CD14-positive monocyte (primary cell): ENCODE measurements around the gene NUS1. TPM values are rescaled to one million over a fixed set of nuclear protein-coding genes. Genes with fewer than 3 reads are reported as not detected.

ENCODE experiments used
- DNase-seq, 3 donors: peaks; one replicate each; pipeline ENCODE4 v3.0.0-alpha.2; 2011 to 2022
- H2AFZ ChIP-seq: 2 replicates; pipeline ENCODE4 v1.6.0; 2012; ENCODE audit warnings: mild to moderate bottlenecking, low read depth, low read length, inconsistent platforms; ENCODE audit not compliant: insufficient read depth, poor library complexity, severe bottlenecking
- H3K27ac ChIP-seq, 2 donors: 1 replicate in 1 of 2; 2 replicates in 1 of 2; pipeline ENCODE4 v1.5.1; 2012 to 2013; ENCODE audit warnings: low read length in 2 of 2, control low read depth in 1 of 2, inconsistent platforms in 1 of 2, low read depth in 1 of 2, mild to moderate bottlenecking in 1 of 2
- H3K27me3 ChIP-seq, 2 donors: one replicate each; pipeline versions ENCODE4 v1.6.0 to v1.6.1; 2011 to 2013; ENCODE audit warnings: low read length in 2 of 2; ENCODE audit not compliant: control insufficient read depth in 2 of 2, insufficient read depth in 2 of 2
- H3K36me3 ChIP-seq, 2 donors: replicated peaks in 1 of 2; 1 replicate in 1 of 2; 2 replicates in 1 of 2; pipeline versions ENCODE4 v1.5.1 to v1.6.1; 2012 to 2013; ENCODE audit warnings: low read length in 2 of 2, control low read depth in 1 of 2, inconsistent platforms in 1 of 2, mild to moderate bottlenecking in 1 of 2; ENCODE audit not compliant: insufficient read depth in 2 of 2, control insufficient read depth in 1 of 2
- H3K4me1 ChIP-seq, 2 donors: 1 replicate in 1 of 2; 2 replicates in 1 of 2; pipeline versions ENCODE4 v1.5.1 to v1.6.1; 2012 to 2013; ENCODE audit warnings: low read length in 2 of 2, control low read depth in 1 of 2, inconsistent platforms in 1 of 2, mild to moderate bottlenecking in 1 of 2, moderate library complexity in 1 of 2; ENCODE audit not compliant: insufficient read depth in 2 of 2, control insufficient read depth in 1 of 2
- H3K4me2 ChIP-seq: replicated peaks from 2 replicates; pipeline ENCODE3; 2012; ENCODE audit warnings: low read length, moderate library complexity, mild to moderate bottlenecking; ENCODE audit not compliant: poor library complexity, severe bottlenecking; ENCODE audit errors: extremely low read depth
- H3K4me3 ChIP-seq, 3 experiments: fragments of 200-600 bp in 1 of 3; sonication (generic) in 1 of 3; replicated peaks in 1 of 3; 1 replicate in 2 of 3; 2 replicates in 1 of 3; pipeline ENCODE4 v1.5.1; 2011 to 2013; ENCODE audit warnings: low read length in 3 of 3, mild to moderate bottlenecking in 3 of 3, control low read depth in 2 of 3, low read depth in 2 of 3, inconsistent platforms in 1 of 3, moderate library complexity in 1 of 3
- H3K79me2 ChIP-seq: 2 replicates; pipeline ENCODE4 v1.6.0; 2012; ENCODE audit warnings: mild to moderate bottlenecking, control low read depth, inconsistent platforms, low read length, moderate library complexity; ENCODE audit not compliant: insufficient read depth
- H3K9ac ChIP-seq: 2 replicates; pipeline ENCODE4 v1.6.0; 2017; ENCODE audit warnings: low read length, mild to moderate bottlenecking; ENCODE audit not compliant: insufficient read depth, poor library complexity, severe bottlenecking
- H3K9me3 ChIP-seq, 2 donors: replicated peaks in 1 of 2; 1 replicate in 1 of 2; 2 replicates in 1 of 2; pipeline versions ENCODE4 v1.5.1 to v1.6.1; 2012 to 2013; ENCODE audit warnings: low read length in 2 of 2, control low read depth in 1 of 2; ENCODE audit not compliant: control insufficient read depth in 1 of 2, insufficient read depth in 1 of 2
- H4K20me1 ChIP-seq: 2 replicates; pipeline ENCODE4 v1.6.0; 2012; ENCODE audit warnings: mild to moderate bottlenecking, low read length, control low read depth, moderate library complexity; ENCODE audit not compliant: insufficient read depth
- H3K27ac Mint-ChIP-seq, 7 donors: one replicate each; pipeline ENCODE4 v1.8.0; 2020; ENCODE audit warnings: mild to moderate bottlenecking in 7 of 7, mixed read lengths in 7 of 7, moderate library complexity in 6 of 7, inconsistent platforms in 2 of 7
- H3K27me3 Mint-ChIP-seq, 3 donors: one replicate each; pipeline ENCODE4 v1.8.0; 2021 to 2022; ENCODE audit warnings: low read depth in 3 of 3, mild to moderate bottlenecking in 3 of 3, mixed read lengths in 3 of 3, moderate library complexity in 3 of 3, inconsistent platforms in 1 of 3
- H3K36me3 Mint-ChIP-seq, 2 donors: one replicate each; pipeline ENCODE4 v1.8.0; 2020; ENCODE audit warnings: mixed read lengths in 2 of 2, inconsistent platforms in 1 of 2, mild to moderate bottlenecking in 1 of 2
- H3K4me1 Mint-ChIP-seq: one replicate; pipeline ENCODE4 v1.8.0; 2020; ENCODE audit warnings: mild to moderate bottlenecking, mixed read lengths
- H3K4me3 Mint-ChIP-seq, 2 donors: one replicate each; pipeline ENCODE4 v1.8.0; 2020; ENCODE audit warnings: mild to moderate bottlenecking in 2 of 2, mixed read lengths in 2 of 2, moderate library complexity in 1 of 2
- H3K9me3 Mint-ChIP-seq, 7 donors: one replicate each; pipeline ENCODE4 v1.8.0; 2020 to 2022; ENCODE audit warnings: mixed read lengths in 7 of 7, mild to moderate bottlenecking in 6 of 7, moderate library complexity in 6 of 7, inconsistent platforms in 2 of 7
- CTCF ChIP-seq: fragments of 200-600 bp; IDR thresholded peaks from one replicate; pipeline ENCODE4 v1.8.0; 2022; ENCODE audit warnings: antibody characterized with exemption, mild to moderate bottlenecking
- WGBS: methylation state at CpG from one replicate; pipeline ENCODE4 v1.1.5; 2013; ENCODE audit warnings: missing lambda C conversion rate; ENCODE audit not compliant: insufficient coverage; 5-methylcytosine and 5-hydroxymethylcytosine counted together
- intact Hi-C, 2 donors: fragments of 100-400 bp; cut with micrococcal nuclease; formaldehyde crosslinking; loops; one replicate each; pipeline versions ENCODE4 v1.15.0 to v1.15.1; 2023
- polyA plus RNA-seq, 3 donors: library from polyadenylated mRNA; depleted of rRNA in 1 of 3; unstranded in 2 of 3; stranded (reverse) in 1 of 3; fragments of 300-500 nt in 2 of 3; fragments of >200 nt in 1 of 3; fragmentation: Illumina TruSeq in 2 of 3; gene quantifications; 1 replicate in 2 of 3; 2 replicates in 1 of 3; pipeline ENCODE4 v1.2.3, GENCODE V29; 2012 to 2021

NUS1 gene
- polyA plus RNA-seq, 3 donors: 8.7 to 16.8 (median 15.6) TPM

- intact Hi-C loops: loop anchor here in 1 of 2 donors (2.0 kb wide), 1 partner anchor 74 kb away; the partner anchor contains the start of gene GOPC
- H3K4me1 Mint-ChIP-seq: peaks cover 61% of the 10 kb centered on the region
- peak overlapping the region; percentile 86 to 96 (median 95) for H3K27ac Mint-ChIP-seq
- Histone ChIP-seq H3K9ac (peak overlapping the region; percentile 18), H3K27me3 (no peaks in the 10 kb centered on the region), H3K4me3 (peak overlapping the region; percentile 55 to 80 (median 74)), H3K36me3 (no peaks in the 10 kb centered on the region), H2AFZ (no peak overlapping the region), H3K79me2 (peaks cover 67% of the 10 kb centered on the region), H3K27ac (peak overlapping the region; percentile 51 to 95), H3K9me3 (no peaks in the 10 kb centered on the region), H3K4me1 (peaks cover 48 to 62% of the 10 kb centered on the region in 2 donors), H4K20me1 (peaks cover 35% of the 10 kb centered on the region), H3K4me2 (peak overlapping the region; percentile 80)
- WGBS: 85% methylated on average over 5 of the region's 6 CpGs
- no peaks in the 10 kb centered on the region for H3K9me3 Mint-ChIP-seq
- peaks cover 0 to 6% (median 0%) of the 10 kb centered on the region in 3 donors for H3K27me3 Mint-ChIP-seq
- H3K4me3 Mint-ChIP-seq: peak overlapping the region; percentile 88 to 89
- peaks cover 12 to 15% of the 10 kb centered on the region in 2 donors for H3K36me3 Mint-ChIP-seq
- DNase-seq: no peak
- TF ChIP-seq CTCF: no peak
These were observed 1.4 kb downstream of the NUS1 start for GRCh38 chr6:117676577-117677218.

GRCh38 chr6:117677553-117678141 lies 2.4 kb downstream of the NUS1 start:
- Mint-ChIP-seq H3K9me3 (no peaks in the 10 kb centered on the region), H3K27ac (peak overlapping the region; percentile 86 to 96 (median 95)), H3K4me3 (peak overlapping the region; percentile 88 to 89), H3K36me3 (peaks cover 12 to 15% of the 10 kb centered on the region in 2 donors), H3K4me1 (peaks cover 70% of the 10 kb centered on the region), H3K27me3 (peaks cover 0 to 6% (median 0%) of the 10 kb centered on the region in 3 donors)
- Histone ChIP-seq H4K20me1 (peaks cover 44% of the 10 kb centered on the region), H3K4me3 (peak overlapping the region in 1 of 3 experiments; percentile 80), H3K27me3 (no peaks in the 10 kb centered on the region), H3K27ac (peak overlapping the region; percentile 35 to 95), H2AFZ (no peak overlapping the region), H3K9ac (peak overlapping the region; percentile 59), H3K4me1 (peaks cover 55 to 70% of the 10 kb centered on the region in 2 donors), H3K36me3 (no peaks in the 10 kb centered on the region), H3K9me3 (no peaks in the 10 kb centered on the region), H3K4me2 (peak overlapping the region; percentile 80), H3K79me2 (peaks cover 77% of the 10 kb centered on the region)
- intact Hi-C loops: loop anchor here in 1 of 2 donors (2.0 kb wide), 1 partner anchor 75 kb away; the partner anchor contains the start of gene GOPC
- TF ChIP-seq CTCF: no peak
- DNase-seq: peak; percentile 81 to 88 (median 83)
- 0% methylated on average over 1 of the region's 5 CpGs for WGBS
